ENCODE results near the gene SH3RF2.

GRCh38 chr5:145918397-145918796 is 18.0 kb upstream of the SH3RF2 start:
- TF ChIP-seq CTCF (IDR thresholded peaks at IDR 0.05) (no peak), POLR2AphosphoS5 (IDR thresholded peaks at IDR 0.05) (no peak), POLR2A (IDR thresholded peaks at IDR 0.05) (no peak)
